GM23338 (cell line): ENCODE measurements around the gene CNGA4.

Experiments used
- CREB1 ChIP-seq: fragments of 250-450 bp; sonication (Bioruptor Pico); IDR thresholded peaks from 2 replicates; pipeline ENCODE4 v1.5.0; 2020; ENCODE audit warnings: low read depth, mild to moderate bottlenecking, moderate library complexity
- EZH2 ChIP-seq: fragments of 200-600 bp; sonication (generic); IDR thresholded peaks from one replicate; pipeline ENCODE4 v1.8.0; 2017; ENCODE audit warnings: antibody characterized with exemption, mild to moderate bottlenecking, low read depth; ENCODE audit not compliant: unreplicated experiment
- EZH2phosphoT487 ChIP-seq: fragments of 200-600 bp; sonication (generic); IDR thresholded peaks from one replicate; pipeline ENCODE4 v1.8.1; 2018; ENCODE audit warnings: antibody characterized with exemption; ENCODE audit not compliant: unreplicated experiment
- JUNB ChIP-seq: IDR thresholded peaks from one replicate; pipeline ENCODE4 v1.6.1; 2016; ENCODE audit warnings: antibody characterized with exemption; ENCODE audit not compliant: unreplicated experiment
- POLR2AphosphoS5 ChIP-seq: IDR thresholded peaks from 2 replicates; pipeline ENCODE4 v1.6.1; 2016; ENCODE audit warnings: antibody characterized with exemption, low read depth
- STAT1 ChIP-seq: IDR thresholded peaks from one replicate; pipeline ENCODE4 v1.6.1; 2016; ENCODE audit warnings: antibody characterized with exemption; ENCODE audit not compliant: unreplicated experiment
- ZNF114 ChIP-seq: fragments of 250-450 bp; sonication (Bioruptor Pico); IDR thresholded peaks from 2 replicates; pipeline ENCODE4 v1.5.0; 2020; ENCODE audit warnings: mild to moderate bottlenecking, moderate library complexity
- TF ChIP-seq, protein P1 (sequence below), 2 experiments: fragments of 200-600 bp in 1 of 2; sonication (generic) in 1 of 2; conservative IDR thresholded peaks; 2 replicates each; pipeline versions ENCODE4 v1.5.1 to v1.6.1; 2016 to 2017; ENCODE audit warnings: antibody characterized with exemption in 2 of 2, low read depth in 2 of 2, mild to moderate bottlenecking in 2 of 2, moderate library complexity in 1 of 2
- TF ChIP-seq, protein P2 (sequence below): IDR thresholded peaks from one replicate; pipeline ENCODE4 v1.6.1; 2018; ENCODE audit warnings: antibody characterized with exemption; ENCODE audit not compliant: unreplicated experiment

- TF ChIP-seq, protein P1, sequence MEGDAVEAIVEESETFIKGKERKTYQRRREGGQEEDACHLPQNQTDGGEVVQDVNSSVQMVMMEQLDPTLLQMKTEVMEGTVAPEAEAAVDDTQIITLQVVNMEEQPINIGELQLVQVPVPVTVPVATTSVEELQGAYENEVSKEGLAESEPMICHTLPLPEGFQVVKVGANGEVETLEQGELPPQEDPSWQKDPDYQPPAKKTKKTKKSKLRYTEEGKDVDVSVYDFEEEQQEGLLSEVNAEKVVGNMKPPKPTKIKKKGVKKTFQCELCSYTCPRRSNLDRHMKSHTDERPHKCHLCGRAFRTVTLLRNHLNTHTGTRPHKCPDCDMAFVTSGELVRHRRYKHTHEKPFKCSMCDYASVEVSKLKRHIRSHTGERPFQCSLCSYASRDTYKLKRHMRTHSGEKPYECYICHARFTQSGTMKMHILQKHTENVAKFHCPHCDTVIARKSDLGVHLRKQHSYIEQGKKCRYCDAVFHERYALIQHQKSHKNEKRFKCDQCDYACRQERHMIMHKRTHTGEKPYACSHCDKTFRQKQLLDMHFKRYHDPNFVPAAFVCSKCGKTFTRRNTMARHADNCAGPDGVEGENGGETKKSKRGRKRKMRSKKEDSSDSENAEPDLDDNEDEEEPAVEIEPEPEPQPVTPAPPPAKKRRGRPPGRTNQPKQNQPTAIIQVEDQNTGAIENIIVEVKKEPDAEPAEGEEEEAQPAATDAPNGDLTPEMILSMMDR (conservative IDR thresholded peaks at IDR 0.05; ENCODE audit: low read depth in 2 of 2) = no peak
- TF ChIP-seq JUNB (no peak), EZH2phosphoT487 (no peak), POLR2AphosphoS5 (no peak), ZNF114 (CRISPR knock-in tag) (no peak), EZH2 (no peak), CREB1 (CRISPR knock-in tag) (no peak), STAT1 (no peak)
- TF ChIP-seq, protein P2, sequence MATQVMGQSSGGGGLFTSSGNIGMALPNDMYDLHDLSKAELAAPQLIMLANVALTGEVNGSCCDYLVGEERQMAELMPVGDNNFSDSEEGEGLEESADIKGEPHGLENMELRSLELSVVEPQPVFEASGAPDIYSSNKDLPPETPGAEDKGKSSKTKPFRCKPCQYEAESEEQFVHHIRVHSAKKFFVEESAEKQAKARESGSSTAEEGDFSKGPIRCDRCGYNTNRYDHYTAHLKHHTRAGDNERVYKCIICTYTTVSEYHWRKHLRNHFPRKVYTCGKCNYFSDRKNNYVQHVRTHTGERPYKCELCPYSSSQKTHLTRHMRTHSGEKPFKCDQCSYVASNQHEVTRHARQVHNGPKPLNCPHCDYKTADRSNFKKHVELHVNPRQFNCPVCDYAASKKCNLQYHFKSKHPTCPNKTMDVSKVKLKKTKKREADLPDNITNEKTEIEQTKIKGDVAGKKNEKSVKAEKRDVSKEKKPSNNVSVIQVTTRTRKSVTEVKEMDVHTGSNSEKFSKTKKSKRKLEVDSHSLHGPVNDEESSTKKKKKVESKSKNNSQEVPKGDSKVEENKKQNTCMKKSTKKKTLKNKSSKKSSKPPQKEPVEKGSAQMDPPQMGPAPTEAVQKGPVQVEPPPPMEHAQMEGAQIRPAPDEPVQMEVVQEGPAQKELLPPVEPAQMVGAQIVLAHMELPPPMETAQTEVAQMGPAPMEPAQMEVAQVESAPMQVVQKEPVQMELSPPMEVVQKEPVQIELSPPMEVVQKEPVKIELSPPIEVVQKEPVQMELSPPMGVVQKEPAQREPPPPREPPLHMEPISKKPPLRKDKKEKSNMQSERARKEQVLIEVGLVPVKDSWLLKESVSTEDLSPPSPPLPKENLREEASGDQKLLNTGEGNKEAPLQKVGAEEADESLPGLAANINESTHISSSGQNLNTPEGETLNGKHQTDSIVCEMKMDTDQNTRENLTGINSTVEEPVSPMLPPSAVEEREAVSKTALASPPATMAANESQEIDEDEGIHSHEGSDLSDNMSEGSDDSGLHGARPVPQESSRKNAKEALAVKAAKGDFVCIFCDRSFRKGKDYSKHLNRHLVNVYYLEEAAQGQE = no peak
These were observed 28.5 kb upstream of the CNGA4 start for GRCh38 chr11:6210274-6210955.
